Putamen (tissue), 1 donor: Measurements from ENCODE around the gene TRIM67.
A peak's percentile ranks its signal among the peaks of the same experiment; 100 is the strongest.
"Not testable (repeated sequence)": the region's sequence is repeated elsewhere in the genome, so short reads cannot be mapped to it uniquely, and the experiment has no call there.

Experiments
- DNase-seq: peaks from one replicate; pipeline ENCODE4 v3.0.0-alpha.2; 2016; ENCODE audit warnings: low spot score

TRIM67 gene

GRCh38 chr1:231203259-231204057 lies 41.6 kb downstream of the TRIM67 start:
- no peak for DNase-seq

- DNase-seq, result no peak
Observed at GRCh38 chr1:231206856-231207255, 45.0 kb downstream of the TRIM67 start.

GRCh38 chr1:231207437-231207836 lies 45.6 kb downstream of the TRIM67 start:
- DNase-seq, result no peak

- DNase-seq, result no peak
Observed at GRCh38 chr1:231208980-231209379, 47.1 kb downstream of the TRIM67 start.

GRCh38 chr1:231209531-231209930 lies 47.7 kb downstream of the TRIM67 start:
- no peak for DNase-seq

- no peak for DNase-seq
Observed at GRCh38 chr1:231210126-231210525, 48.3 kb downstream of the TRIM67 start.

GRCh38 chr1:231211005-231211857 lies 49.4 kb downstream of the TRIM67 start:
- DNase-seq, result peak; percentile 60

GRCh38 chr1:231212301-231212700 lies 50.4 kb downstream of the TRIM67 start:
- not testable (repeated sequence) for DNase-seq

- DNase-seq, result no peak
Observed at GRCh38 chr1:231213831-231214573, 52.1 kb downstream of the TRIM67 start.

- DNase-seq, result peak; percentile 37
Observed at GRCh38 chr1:231214918-231215680, 53.2 kb downstream of the TRIM67 start.

- DNase-seq, result no peak
Observed at GRCh38 chr1:231215681-231216385, 54.0 kb downstream of the TRIM67 start.

- no peak for DNase-seq
Observed at GRCh38 chr1:231216498-231216897, 54.6 kb downstream of the TRIM67 start.

- DNase-seq, result no peak
Observed at GRCh38 chr1:231217056-231217455, 55.2 kb downstream of the TRIM67 start.

- DNase-seq, result no peak
Observed at GRCh38 chr1:231218078-231218477, 56.2 kb downstream of the TRIM67 start.

GRCh38 chr1:231219422-231220401 lies 57.9 kb downstream of the TRIM67 start:
- DNase-seq, result no peak

- DNase-seq, result no peak
Observed at GRCh38 chr1:231220801-231221200, 58.9 kb downstream of the TRIM67 start.

- no peak for DNase-seq
Observed at GRCh38 chr1:231226156-231226555, 64.3 kb downstream of the TRIM67 start.

GRCh38 chr1:231231511-231231910 lies 69.7 kb downstream of the TRIM67 start:
- DNase-seq, result no peak

- DNase-seq, result no peak
Observed at GRCh38 chr1:231232870-231233734, 71.2 kb downstream of the TRIM67 start.
